ENCODE results near the gene GLE1.
"Not testable (repeated sequence)": the region's sequence is repeated elsewhere in the genome, so short reads cannot be mapped to it uniquely, and the experiment has no call there.

The GLE1 gene

GRCh38 chr9:128498911-128499310 is 5.6 kb upstream of the GLE1 start:
- H3K27ac ChIP-seq (ENCODE audit: low read depth, low read length): no peak overlapping the region
- H3K36me3 ChIP-seq (ENCODE audit: control insufficient read depth, low read length): peaks cover 74% of the 10 kb centered on the region
- no peaks in the 10 kb centered on the region for H3K79me2 ChIP-seq (ENCODE audit: control insufficient read depth, low read length)
- peaks cover 3% of the 10 kb centered on the region for H3K4me1 ChIP-seq (ENCODE audit: control insufficient read depth, low read length)
- H3K4me3 ChIP-seq (ENCODE audit: low read length): no peak overlapping the region
- H3K27me3 ChIP-seq (ENCODE audit: control insufficient read depth, low read length): no peaks in the 10 kb centered on the region
- H3F3A ChIP-seq (ENCODE audit: control insufficient read depth, insufficient read depth): peaks cover 11% of the 10 kb centered on the region; the same call in 1 of the 2 replicates
- H3K4me2 ChIP-seq (ENCODE audit: low read length): no peak overlapping the region
- H3K9me3 ChIP-seq (ENCODE audit: control insufficient read depth, insufficient read depth, low read length): no peaks in the 10 kb centered on the region
- no peak for TF ChIP-seq CTCF (IDR thresholded peaks at IDR 0.05; ENCODE audit: low read depth, low read length, poor library complexity, severe bottlenecking)
- TF ChIP-seq EZH2phosphoT487 (IDR thresholded peaks at IDR 0.05; ENCODE audit: borderline replicate concordance, low read length): no peak
- no peaks in the 10 kb centered on the region for H3K9me2 ChIP-seq (replicated peaks; ENCODE audit: control insufficient read depth, low read length)
- no peaks in the 10 kb centered on the region for H4K20me1 ChIP-seq (ENCODE audit: control insufficient read depth, insufficient read depth, low read depth, low read length)

GRCh38 chr9:128499920-128500319 is 4.6 kb upstream of the GLE1 start:
- H4K20me1 ChIP-seq (ENCODE audit: control insufficient read depth, insufficient read depth, low read depth, low read length): no peaks in the 10 kb centered on the region
- peaks cover 64% of the 10 kb centered on the region for H3K36me3 ChIP-seq (ENCODE audit: control insufficient read depth, low read length)
- no peak for TF ChIP-seq EZH2phosphoT487 (IDR thresholded peaks at IDR 0.05; ENCODE audit: borderline replicate concordance, low read length)
- no peak for TF ChIP-seq CTCF (IDR thresholded peaks at IDR 0.05; ENCODE audit: low read depth, low read length, poor library complexity, severe bottlenecking)
- no peak overlapping the region for H3K4me2 ChIP-seq (ENCODE audit: low read length)
- peaks cover 5% of the 10 kb centered on the region for H3K4me1 ChIP-seq (ENCODE audit: control insufficient read depth, low read length)
- H3F3A ChIP-seq (ENCODE audit: control insufficient read depth, insufficient read depth): peaks cover 11% of the 10 kb centered on the region; the same call in 1 of the 2 replicates
- no peaks in the 10 kb centered on the region for H3K9me2 ChIP-seq (replicated peaks; ENCODE audit: control insufficient read depth, low read length)
- H3K4me3 ChIP-seq (ENCODE audit: low read length): no peak overlapping the region
- peaks cover 4% of the 10 kb centered on the region for H3K79me2 ChIP-seq (ENCODE audit: control insufficient read depth, low read length)
- H3K9me3 ChIP-seq (ENCODE audit: control insufficient read depth, insufficient read depth, low read length): no peaks in the 10 kb centered on the region
- no peak overlapping the region for H3K27ac ChIP-seq (ENCODE audit: low read depth, low read length)
- H3K27me3 ChIP-seq (ENCODE audit: control insufficient read depth, low read length): no peaks in the 10 kb centered on the region

GRCh38 chr9:128503415-128503825 is 1.1 kb upstream of the GLE1 start:
- H3K9me2 ChIP-seq (replicated peaks; ENCODE audit: control insufficient read depth, low read length); H3K27me3 ChIP-seq (ENCODE audit: control insufficient read depth, low read length); H3K27ac ChIP-seq (ENCODE audit: low read depth, low read length); H3K9me3 ChIP-seq (ENCODE audit: control insufficient read depth, insufficient read depth, low read length); H4K20me1 ChIP-seq (ENCODE audit: control insufficient read depth, insufficient read depth, low read depth, low read length); H3K4me3 ChIP-seq (ENCODE audit: low read length): not testable (repeated sequence)
- peaks cover 28% of the 10 kb centered on the region for H3K79me2 ChIP-seq (ENCODE audit: control insufficient read depth, low read length)
- peak overlapping the region; percentile 87 for H3K4me2 ChIP-seq (ENCODE audit: low read length)
- H3K4me1 ChIP-seq (ENCODE audit: control insufficient read depth, low read length): peaks cover 18% of the 10 kb centered on the region
- H3K36me3 ChIP-seq (ENCODE audit: control insufficient read depth, low read length): peaks cover 35% of the 10 kb centered on the region
- peaks cover 11% of the 10 kb centered on the region; the same call in 1 of the 2 replicates for H3F3A ChIP-seq (ENCODE audit: control insufficient read depth, insufficient read depth)

GRCh38 chr9:128503870-128504269 is 649 bp upstream of the GLE1 start:
- peaks cover 11% of the 10 kb centered on the region; the same call in 1 of the 2 replicates for H3F3A ChIP-seq (ENCODE audit: control insufficient read depth, insufficient read depth)
- H3K4me1 ChIP-seq (ENCODE audit: control insufficient read depth, low read length): peaks cover 18% of the 10 kb centered on the region
- H4K20me1 ChIP-seq (ENCODE audit: control insufficient read depth, insufficient read depth, low read depth, low read length): peaks cover 5% of the 10 kb centered on the region; the same call in 1 of the 2 replicates
- H3K36me3 ChIP-seq (ENCODE audit: control insufficient read depth, low read length): peaks cover 35% of the 10 kb centered on the region
- peak overlapping the region; percentile 23; the same call in 1 of the 2 replicates for H3K27ac ChIP-seq (ENCODE audit: low read depth, low read length)
- TF ChIP-seq CTCF (IDR thresholded peaks at IDR 0.05; ENCODE audit: low read depth, low read length, poor library complexity, severe bottlenecking): no peak
- no peak for TF ChIP-seq EZH2phosphoT487 (IDR thresholded peaks at IDR 0.05; ENCODE audit: borderline replicate concordance, low read length)
- no peaks in the 10 kb centered on the region for H3K27me3 ChIP-seq (ENCODE audit: control insufficient read depth, low read length)
- H3K79me2 ChIP-seq (ENCODE audit: control insufficient read depth, low read length): peaks cover 28% of the 10 kb centered on the region
- H3K4me3 ChIP-seq (ENCODE audit: low read length): peak overlapping the region; percentile 94
- H3K4me2 ChIP-seq (ENCODE audit: low read length): peak overlapping the region; percentile 87
- H3K9me2 ChIP-seq (replicated peaks; ENCODE audit: control insufficient read depth, low read length): no peaks in the 10 kb centered on the region
- no peaks in the 10 kb centered on the region for H3K9me3 ChIP-seq (ENCODE audit: control insufficient read depth, insufficient read depth, low read length)
